A549 (cell line): ENCODE measurements around the gene CD37.

Experiments
- CTCF ChIP-seq: fragments of >200 bp; sonication (Bioruptor Twin); formaldehyde crosslinking; IDR thresholded peaks from 3 replicates; pipeline ENCODE4 v1.5.1; 2016
- ESRRA ChIP-seq: fragments of 150-350 bp; IDR thresholded peaks from 2 replicates; pipeline ENCODE4 v1.6.1; 2014; ENCODE audit warnings: mild to moderate bottlenecking, low read length, borderline replicate concordance
- GATA3 ChIP-seq: IDR thresholded peaks from 2 replicates; pipeline ENCODE4 v1.6.1; 2012; ENCODE audit warnings: borderline replicate concordance
- HMGXB4 ChIP-seq: fragments of 250-450 bp; sonication (Bioruptor Pico); IDR thresholded peaks from 2 replicates; pipeline ENCODE4 v1.5.0; 2021; ENCODE audit warnings: mild to moderate bottlenecking, moderate library complexity, borderline replicate concordance
- MAFK ChIP-seq: fragments of 450-650 bp; IDR thresholded peaks from 2 replicates; pipeline ENCODE4 v1.6.1; 2014; ENCODE audit not compliant: partially characterized antibody
- MAX ChIP-seq: IDR thresholded peaks from 2 replicates; pipeline ENCODE4 v1.6.1; 2012
- NFE2L2 ChIP-seq: fragments of 150-350 bp; conservative IDR thresholded peaks from 2 replicates; pipeline ENCODE4 v1.6.1; 2014; ENCODE audit warnings: low read length
- NR3C1 ChIP-seq: fragments of >200 bp; sonication (Bioruptor Twin); formaldehyde crosslinking; IDR thresholded peaks from 3 replicates; pipeline ENCODE4 v1.6.1; 2017
- PBX3 ChIP-seq: IDR thresholded peaks from 2 replicates; pipeline ENCODE4 v1.6.1; 2012
- POLR2A ChIP-seq: IDR thresholded peaks from 2 replicates; pipeline ENCODE4 v1.6.1; 2012; ENCODE audit warnings: mild to moderate bottlenecking, low read length
- RAD21 ChIP-seq, 2 experiments: fragments of >200 bp in 1 of 2; sonication (Bioruptor Twin) in 1 of 2; formaldehyde crosslinking in 1 of 2; IDR thresholded peaks in 1 of 2; conservative IDR thresholded peaks in 1 of 2; 2 replicates in 1 of 2; 3 replicates in 1 of 2; pipeline ENCODE4 v1.6.1; 2012 to 2018; ENCODE audit warnings: inconsistent platforms in 1 of 2
- REST ChIP-seq: fragments of 200-600 bp; sonication (generic); IDR thresholded peaks from 2 replicates; pipeline ENCODE4 v1.6.1; 2016; ENCODE audit warnings: antibody characterized with exemption, mild to moderate bottlenecking, moderate library complexity
- SMC3 ChIP-seq: fragments of >200 bp; sonication (Bioruptor Twin); formaldehyde crosslinking; IDR thresholded peaks from 3 replicates; pipeline ENCODE4 v1.6.1; 2018; ENCODE audit warnings: inconsistent platforms

GRCh38 chr19:49348305-49349189 is 13.3 kb downstream of the CD37 start:
- TF ChIP-seq CTCF (no peak), ESRRA (no peak), REST (no peak), PBX3 (no peak), RAD21 (conservative IDR thresholded peaks at IDR 0.05 in 1 of 2, IDR thresholded peaks at IDR 0.05 in 1 of 2) (no peak), MAX (no peak), NFE2L2 (no peak), POLR2A (no peak), HMGXB4 (CRISPR knock-in tag) (no peak), MAFK (no peak), NR3C1 (no peak), SMC3 (no peak), GATA3 (no peak)
